HG03095 (cell line): Measurements from ENCODE around the gene TRMT61A.
A peak's percentile ranks its signal among the peaks of the same experiment; 100 is the strongest.

Experiments
- ATAC-seq: cut with Tn5 transposase; IDR thresholded peaks from one replicate; pipeline ENCODE4 v1.9.1; 2021; ENCODE audit warnings: moderate library complexity; ENCODE audit not compliant: unreplicated experiment

TRMT61A gene

GRCh38 chr14:103528587-103529382 is at the start of gene TRMT61A:
Gene TRMT61A, plus strand, starts transcription at chr14:103529196. Its CDS starts 783 bp downstream, at chr14:103529979.
- ATAC-seq = no peak

GRCh38 chr14:103480595-103480994 is 48.4 kb upstream of the TRMT61A start:
- no peak for ATAC-seq

GRCh38 chr14:103483600-103483999 is 45.4 kb upstream of the TRMT61A start:
- no peak for ATAC-seq

GRCh38 chr14:103485504-103485903 is 43.5 kb upstream of the TRMT61A start:
- ATAC-seq = no peak

- ATAC-seq = no peak
These were observed 40.9 kb upstream of the TRMT61A start for GRCh38 chr14:103488071-103488470.

GRCh38 chr14:103488960-103489359 is 40.0 kb upstream of the TRMT61A start:
- no peak for ATAC-seq

GRCh38 chr14:103489621-103490020 is 39.4 kb upstream of the TRMT61A start:
- ATAC-seq = no peak

GRCh38 chr14:103491691-103492090 is 37.3 kb upstream of the TRMT61A start:
- ATAC-seq = no peak

- ATAC-seq = no peak
These were observed 36.7 kb upstream of the TRMT61A start for GRCh38 chr14:103492156-103492925.

- no peak for ATAC-seq
These were observed 33.1 kb upstream of the TRMT61A start for GRCh38 chr14:103495854-103496253.

GRCh38 chr14:103496776-103497175 is 32.2 kb upstream of the TRMT61A start:
- ATAC-seq = no peak

GRCh38 chr14:103499709-103500108 is 29.3 kb upstream of the TRMT61A start:
- ATAC-seq = no peak

- ATAC-seq = peak; percentile 63
These were observed 28.6 kb upstream of the TRMT61A start for GRCh38 chr14:103500148-103500990.

GRCh38 chr14:103501041-103501870 is 27.7 kb upstream of the TRMT61A start:
- no peak for ATAC-seq

GRCh38 chr14:103501921-103502669 is 26.9 kb upstream of the TRMT61A start:
- no peak for ATAC-seq

- no peak for ATAC-seq
These were observed 26.1 kb upstream of the TRMT61A start for GRCh38 chr14:103502877-103503276.

GRCh38 chr14:103503296-103503695 is 25.7 kb upstream of the TRMT61A start:
- ATAC-seq = no peak

GRCh38 chr14:103504991-103505565 is 23.9 kb upstream of the TRMT61A start:
- ATAC-seq = no peak

- ATAC-seq = no peak
These were observed 21.2 kb upstream of the TRMT61A start for GRCh38 chr14:103507751-103508150.
